Stimulated activated CD4-positive, alpha-beta T cell treated with anti-CD3 and anti-CD28 coated beads, Interleukin-1b, Interleukin-23, amount 100 ng/mL, for 48 hours (primary cell): ENCODE data around the gene RARRES1.

Source experiments
- DNase-seq: peaks from one replicate; pipeline ENCODE4 v3.0.0-alpha.2; 2020

RARRES1 gene

DNA sequence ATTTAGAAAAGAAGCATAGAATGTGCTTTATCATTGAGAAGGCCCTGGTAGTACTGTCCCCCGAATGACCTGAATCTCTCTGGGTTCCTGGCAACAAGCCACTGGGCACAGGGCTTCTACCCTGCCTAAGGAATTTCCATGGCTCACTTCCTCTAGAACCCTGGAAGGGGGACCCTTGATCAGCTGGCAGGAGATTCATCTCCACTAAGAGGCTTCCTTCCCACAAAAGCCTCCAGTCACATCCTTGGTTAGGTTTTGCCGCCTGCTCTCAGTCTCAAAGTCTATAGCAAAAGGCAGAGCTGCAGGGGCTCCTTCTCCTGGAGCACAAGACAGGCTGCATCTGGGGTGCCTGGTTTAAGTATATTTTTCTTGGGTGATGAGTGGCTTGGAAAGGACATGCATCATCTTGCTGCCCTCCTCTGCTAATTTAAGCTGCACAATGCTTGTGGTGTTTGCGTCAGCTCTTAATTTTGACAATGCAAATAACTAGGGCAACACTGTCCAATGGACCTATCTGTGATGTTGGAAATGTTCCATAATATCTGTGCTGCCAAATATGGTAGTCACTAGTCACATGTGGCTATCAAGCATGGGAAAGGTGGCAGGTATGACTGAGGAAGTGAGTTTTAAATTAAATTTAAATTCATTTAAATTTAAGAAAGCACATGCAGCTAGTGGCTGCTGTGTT, 33.4 kb upstream of the RARRES1 start:
- DNase-seq = no peak

DNA sequence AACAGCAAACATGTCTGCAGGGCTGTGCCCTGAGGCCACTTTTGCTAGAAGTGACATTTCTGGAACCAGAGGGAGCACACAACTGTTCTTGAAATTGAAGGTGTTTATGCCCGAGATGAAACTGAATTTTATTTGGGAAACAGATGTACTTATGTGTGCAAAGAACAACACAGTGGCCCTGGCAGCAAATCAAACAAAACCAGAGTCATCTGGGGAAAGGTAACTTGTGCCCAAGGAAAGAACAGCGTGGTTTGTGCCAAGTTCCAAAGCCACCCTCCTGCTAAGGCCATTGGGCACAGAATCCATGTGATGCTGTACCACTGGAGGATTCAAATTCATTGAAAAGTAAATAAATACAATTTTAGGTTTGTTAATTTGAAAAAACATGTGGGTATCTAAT, 31.2 kb upstream of the RARRES1 start:
- no peak for DNase-seq

DNA sequence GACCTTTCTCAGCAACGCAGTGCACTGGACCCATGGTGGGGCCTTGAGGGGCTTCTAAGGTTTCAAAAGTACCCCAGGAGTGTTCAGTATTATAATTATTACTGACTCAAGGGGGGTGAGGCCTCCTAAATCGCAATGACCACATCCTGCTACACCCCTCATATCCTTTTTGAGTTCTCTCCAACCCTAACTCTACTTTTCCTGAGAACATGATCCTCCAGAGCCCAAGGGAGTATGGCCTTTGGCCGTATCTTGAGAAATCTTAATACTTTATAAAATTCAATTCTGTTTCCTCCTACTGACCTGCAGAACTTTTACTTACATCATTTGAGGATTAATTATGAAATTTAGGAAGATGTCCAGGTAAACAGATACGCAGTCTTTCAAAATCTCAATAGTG, 30.4 kb upstream of the RARRES1 start:
- DNase-seq = no peak

DNA sequence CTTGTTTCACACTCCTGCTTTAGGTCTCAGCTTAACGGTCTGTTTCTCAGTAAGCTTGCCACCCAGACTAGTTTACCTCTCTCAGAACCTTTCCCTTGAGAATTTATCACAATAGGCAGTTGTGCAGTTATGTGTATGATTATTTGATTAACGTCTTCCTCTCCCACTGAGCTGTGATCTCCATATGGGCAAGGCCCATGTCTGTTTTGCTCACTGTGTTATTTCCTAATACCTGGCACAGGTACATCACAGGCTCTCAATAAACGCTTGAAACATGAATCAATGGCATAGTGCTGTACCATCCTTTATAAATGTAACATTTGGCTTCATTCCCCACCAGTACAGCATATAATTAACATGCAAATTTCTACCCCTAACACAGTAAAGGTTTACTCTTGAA, 29.1 kb upstream of the RARRES1 start:
- no peak for DNase-seq

DNA sequence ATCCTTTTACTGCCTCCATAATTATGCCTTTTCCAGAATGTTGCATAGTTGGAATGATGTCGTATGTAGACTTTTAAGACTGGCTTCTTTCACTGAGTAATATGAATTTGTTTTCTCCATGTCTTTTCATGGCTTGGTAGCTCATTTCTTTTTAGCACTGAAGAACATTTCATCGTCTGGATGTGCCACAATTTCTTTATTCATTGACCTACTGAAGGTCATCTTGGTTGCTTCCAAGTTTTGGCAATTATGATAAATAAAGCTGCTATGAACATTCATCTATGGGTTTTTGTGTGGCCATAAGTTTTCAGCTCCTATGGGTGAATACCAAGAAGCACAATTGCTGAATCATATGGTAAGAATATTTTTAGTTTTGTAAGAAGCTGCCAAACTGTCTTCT, 23.2 kb upstream of the RARRES1 start:
- no peak for DNase-seq

DNA sequence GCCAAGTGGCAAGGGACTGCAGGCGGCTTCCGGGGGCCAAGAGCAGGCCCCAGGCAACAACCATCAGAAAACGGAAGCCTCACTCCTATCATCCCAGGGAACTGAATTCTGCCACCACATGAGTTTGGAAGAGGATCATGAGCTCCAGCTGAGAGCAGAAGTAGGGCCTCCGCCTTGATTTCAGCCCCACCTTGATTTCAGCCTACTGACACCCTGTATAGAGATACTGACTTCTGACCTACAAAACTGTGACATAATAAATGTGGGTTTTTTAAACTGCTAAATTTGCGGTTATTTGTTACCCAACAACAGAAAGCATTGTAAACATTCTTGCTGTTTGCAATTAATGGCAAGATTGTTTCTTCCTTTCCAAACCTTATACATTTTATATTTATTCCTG, 21.6 kb upstream of the RARRES1 start:
- DNase-seq = no peak

DNA sequence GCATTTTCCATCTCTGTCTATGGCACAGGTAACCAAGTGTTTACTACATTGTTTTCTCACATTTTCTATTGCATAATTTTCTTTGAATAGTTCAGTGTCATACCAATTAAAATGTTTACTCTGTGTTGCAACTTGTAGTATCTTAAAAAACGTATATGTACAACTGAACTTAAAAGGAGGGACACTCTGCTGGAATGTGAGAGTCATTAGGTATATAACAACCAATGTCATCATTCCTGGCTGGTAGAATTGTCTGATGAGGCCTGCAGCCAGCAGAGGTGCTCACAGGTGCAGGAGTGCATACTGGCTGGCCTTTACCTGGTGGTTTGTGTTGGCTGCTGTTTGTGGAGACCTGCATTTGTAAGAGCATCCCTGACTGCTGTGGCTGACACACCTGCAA, 19.1 kb upstream of the RARRES1 start:
- DNase-seq = no peak

DNA sequence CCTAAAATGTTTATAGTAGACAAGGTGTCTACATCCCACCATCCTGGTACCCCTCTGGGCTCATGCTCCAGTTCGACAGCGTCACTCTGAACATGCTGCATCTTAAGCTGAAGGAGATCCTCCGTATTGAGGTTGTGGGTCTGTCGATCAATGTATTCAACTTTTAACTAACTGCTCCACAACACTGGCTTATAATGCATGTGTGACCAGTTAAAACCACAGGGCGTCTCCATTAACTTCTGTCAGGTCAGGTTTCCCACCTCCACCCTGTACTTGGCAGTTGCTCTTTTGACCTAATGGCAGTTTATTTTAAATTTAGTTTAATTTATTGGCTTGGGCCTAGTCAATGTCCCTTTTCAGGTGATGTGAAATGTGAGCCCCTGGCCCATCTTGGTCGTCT, 17.8 kb upstream of the RARRES1 start:
- DNase-seq = no peak

DNA sequence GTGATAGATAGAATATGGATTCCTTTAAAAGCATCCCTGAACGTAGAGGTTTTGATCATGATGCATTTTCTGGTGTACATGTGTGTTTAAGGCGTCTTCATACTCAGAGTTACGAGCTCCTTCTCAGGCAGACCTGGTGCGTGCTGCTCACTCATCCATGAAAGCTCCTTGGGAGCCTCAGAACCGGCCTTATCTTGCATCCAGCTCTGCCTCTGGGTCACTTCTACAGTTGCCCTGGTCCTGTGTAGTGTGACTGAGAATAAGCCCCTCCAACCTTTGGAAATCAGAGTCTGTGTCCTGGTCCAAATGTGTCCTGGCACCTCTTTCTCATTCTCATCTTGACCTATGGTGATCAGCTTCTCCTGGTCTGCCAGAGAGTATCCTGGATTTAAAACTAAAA, 17.3 kb upstream of the RARRES1 start:
- no peak for DNase-seq

DNA sequence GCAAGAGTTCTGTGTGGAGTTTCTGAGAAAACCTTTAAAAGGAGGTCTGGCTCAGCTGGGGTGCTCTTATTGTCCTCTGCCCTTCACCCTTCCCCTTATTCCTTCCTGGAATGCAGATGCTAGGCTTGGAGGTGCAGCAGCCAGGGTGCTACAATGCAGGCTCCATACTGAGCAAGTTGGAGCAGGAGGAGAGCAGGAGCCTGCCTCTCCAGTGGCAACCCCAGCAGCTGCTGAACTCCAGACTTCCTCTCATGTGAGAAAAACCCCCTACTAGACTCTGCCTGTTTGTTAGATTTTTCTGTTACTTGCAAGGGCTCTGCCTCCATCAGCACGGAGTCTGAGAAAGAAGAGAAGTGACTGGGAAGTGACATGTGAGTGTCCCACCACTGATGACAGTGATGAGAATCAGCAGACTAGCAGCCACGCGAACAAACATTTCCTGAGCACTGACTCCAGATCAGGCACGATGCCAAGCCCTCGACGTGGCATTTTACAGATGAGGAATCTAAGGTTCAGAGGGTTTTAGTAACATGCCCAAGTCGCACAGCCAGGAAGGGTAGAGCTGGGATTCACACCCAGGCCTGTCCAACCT, 16.1 kb upstream of the RARRES1 start:
- no peak for DNase-seq

DNA sequence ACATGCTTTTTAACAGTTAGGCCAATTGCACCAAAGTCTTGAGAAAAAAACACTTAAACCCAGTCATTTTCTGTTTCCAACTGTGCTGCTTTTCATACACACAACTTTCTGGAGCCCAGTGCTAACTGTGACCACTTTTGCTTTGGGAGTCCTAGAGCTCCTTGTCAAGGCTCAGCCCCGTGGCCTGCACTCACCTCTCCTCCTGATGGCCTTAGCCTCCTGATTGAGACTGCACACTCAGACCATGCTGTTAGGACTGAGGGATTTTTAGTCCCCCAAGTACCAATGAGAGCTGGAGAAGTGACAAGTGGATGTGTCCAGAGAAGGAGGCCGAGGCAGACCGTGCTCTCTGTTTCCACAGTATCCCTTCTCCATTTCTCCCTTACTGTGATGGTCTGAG, 15.2 kb upstream of the RARRES1 start:
- no peak for DNase-seq

DNA sequence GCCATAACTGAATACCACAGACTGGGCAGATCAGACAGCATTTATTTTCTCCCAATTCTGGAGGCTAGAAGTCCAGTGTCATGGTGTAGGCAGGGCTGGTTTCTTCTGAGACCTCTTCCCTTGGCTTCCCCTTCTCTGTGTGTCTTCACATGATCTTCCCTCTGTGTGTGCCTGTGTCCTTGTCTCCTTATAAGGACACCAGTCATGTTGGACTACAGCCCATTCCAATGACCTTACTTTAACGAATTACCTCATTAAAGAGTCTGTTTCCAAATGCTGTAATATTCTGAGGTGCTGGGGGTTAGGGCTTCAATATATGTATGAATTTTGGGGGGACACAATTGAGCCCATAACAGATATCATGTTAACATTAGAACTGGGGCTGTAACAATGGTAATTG, 13.3 kb upstream of the RARRES1 start:
- no peak for DNase-seq

DNA sequence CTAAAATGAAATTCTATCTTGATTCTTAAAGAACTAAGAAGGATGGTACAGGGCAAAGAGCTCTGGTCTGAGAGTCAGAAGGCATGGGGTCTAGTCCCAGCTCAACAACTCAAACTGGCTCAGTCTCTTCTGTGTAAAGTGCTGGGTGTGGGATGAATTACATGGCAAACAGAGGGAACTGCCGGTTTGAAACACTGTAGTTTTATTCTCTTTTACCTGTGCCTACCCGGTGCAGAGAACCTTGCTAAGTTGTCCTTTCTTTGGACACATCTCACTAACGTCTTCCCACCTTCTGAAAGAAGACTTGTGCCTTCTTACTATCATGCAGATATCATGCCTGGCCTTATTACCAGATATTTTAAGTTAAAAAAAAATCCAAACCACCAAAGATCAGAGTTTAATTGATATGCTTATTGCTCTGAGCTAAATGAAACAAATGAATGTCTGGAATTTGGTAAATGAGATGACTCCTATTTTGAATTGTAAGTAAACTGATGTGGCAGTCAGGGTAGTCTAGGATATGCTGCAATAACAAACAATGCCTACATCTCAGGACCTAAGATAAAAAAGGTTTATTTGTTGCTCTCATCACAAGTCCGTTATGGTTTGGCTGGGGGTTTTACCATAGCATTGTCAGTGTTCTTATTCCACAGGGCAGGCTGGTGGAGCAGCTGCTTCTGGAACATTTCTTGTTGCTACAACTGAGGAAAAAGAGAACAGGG, 12.5 kb upstream of the RARRES1 start:
- DNase-seq = no peak

DNA sequence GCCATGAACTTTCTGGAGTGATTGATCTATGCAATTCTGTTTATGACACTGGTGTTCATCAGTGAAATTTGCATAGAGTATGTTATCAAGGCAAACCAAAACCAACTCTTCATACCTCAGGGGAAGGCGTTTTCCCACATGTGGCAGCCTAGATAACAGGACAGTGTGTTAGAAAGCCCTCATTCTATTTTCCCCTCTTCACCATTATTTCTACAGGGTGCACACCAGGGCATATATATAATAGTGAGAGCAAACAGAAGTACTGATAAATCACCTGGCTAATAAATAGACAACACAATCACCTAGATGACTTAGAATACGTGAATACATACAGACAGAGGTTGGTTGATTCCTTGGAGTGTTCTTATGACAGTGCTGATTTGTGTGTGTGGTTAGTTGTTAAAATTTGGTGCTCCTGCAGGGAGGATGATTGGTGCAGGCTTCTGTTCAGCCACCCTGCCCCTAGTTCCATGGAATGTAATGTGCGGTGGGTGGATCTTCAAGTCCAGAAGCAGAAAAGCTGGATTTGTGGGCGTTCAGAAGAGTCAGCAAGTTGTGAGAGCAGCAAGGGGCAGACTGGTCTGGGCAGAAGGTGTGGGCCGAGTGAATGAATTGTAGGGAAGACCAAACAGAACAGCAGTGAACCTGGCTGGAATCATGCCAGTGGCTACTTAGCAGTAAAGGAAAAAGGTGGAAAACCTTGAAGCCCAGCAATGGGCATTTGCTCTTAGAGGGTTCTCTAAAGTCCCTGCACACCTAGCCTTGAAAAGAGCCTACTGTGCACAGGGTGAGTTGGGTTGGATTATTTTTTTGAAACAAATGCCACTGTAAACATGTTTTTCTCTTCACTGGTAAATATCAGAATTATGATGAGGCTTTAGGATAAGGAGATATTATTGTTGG, 11.7 kb upstream of the RARRES1 start:
- DNase-seq = no peak

DNA sequence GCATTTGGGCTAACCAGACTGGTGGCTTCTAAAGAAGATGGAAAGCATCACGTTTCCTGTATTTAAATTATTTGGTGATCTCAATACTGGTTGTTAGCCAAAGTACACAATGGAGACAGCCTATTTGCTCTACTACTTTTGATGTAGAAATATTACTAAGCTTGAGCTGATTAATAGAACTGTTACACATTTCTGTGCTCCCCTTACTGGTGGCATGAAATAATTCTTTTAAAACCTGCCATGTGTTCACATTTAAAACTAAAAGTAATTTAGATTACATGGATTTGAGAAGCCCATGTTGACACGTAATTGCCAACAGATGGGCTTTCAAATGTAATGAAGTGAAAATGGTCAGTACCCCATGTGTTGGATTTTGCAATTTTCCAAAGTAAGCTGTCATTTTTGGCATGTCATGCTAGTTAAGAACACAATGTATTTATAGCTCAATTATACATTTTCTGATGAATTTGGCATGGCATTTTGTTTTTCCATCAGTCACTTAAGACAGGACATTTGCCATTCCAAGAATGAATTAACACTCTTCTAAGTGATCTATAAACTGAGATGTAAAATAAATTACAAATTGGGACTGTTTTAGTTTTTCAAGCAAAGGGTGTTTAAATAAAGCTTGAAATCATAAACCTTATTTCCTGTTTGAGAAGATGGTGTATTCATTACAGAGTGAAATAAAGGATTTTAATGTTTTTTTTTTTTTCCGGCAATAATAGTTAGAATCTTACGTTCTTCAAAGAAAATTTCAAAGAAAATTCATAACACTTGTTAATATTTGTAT, 10.8 kb upstream of the RARRES1 start:
- DNase-seq = no peak

DNA sequence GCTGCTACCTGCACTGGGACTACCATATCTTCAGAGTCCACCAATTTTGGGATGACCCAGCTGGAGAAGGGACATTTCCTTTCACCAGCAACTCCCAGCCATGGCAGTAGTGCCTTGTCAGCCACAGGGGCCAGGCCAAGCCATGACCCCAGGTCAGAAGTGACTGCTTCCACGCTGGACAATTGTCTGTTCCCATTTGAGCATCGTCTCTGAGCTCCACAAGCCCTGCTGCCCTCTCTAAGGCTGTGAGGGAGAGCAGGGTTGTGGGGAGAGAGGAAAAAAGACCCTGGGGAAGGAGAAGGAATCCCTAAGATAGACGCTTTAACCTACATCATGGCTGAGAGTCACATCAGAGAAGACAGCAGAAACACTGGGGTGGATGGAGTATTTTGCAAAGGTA, 7.4 kb upstream of the RARRES1 start:
- DNase-seq = no peak

DNA sequence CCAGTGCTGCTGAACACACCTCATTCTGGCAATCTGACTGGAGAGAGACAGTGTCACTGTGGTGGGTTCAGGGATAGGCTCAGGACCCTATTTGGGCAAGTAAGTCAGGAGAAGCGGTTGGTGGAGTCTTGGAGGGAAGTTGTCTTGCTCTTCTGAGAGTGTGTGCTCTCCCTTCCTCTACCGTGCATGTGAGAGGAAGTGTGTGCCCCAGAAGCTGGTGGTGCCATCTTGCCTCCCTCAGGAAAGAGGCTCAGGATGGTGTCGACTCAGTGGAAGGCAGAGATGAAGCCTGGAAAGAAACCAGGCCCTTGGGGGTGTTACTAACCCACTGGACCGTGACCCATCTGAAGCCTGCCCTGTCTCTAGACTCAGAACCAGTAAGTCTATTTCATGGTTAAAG, 6.8 kb upstream of the RARRES1 start:
- DNase-seq = no peak

DNA sequence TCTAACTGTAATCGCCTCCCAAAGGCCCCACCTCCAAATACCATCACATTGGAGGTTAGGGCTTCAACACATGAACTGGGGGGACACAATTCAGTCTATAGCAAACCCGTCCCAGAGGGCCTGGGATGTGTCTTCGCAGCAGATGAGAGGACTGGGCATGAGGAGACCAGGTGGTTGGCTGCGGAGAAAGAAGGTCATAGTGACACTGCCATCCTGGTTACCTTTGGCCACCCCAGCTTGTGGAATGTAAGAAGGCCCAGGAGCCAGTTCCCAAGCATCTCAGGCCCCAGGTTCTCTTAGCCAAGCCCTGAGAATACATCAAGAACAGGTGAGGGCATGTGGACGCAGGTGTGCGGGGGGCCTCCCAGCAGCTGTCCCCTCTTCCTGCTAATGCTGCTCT, 6.4 kb upstream of the RARRES1 start:
- no peak for DNase-seq

DNA sequence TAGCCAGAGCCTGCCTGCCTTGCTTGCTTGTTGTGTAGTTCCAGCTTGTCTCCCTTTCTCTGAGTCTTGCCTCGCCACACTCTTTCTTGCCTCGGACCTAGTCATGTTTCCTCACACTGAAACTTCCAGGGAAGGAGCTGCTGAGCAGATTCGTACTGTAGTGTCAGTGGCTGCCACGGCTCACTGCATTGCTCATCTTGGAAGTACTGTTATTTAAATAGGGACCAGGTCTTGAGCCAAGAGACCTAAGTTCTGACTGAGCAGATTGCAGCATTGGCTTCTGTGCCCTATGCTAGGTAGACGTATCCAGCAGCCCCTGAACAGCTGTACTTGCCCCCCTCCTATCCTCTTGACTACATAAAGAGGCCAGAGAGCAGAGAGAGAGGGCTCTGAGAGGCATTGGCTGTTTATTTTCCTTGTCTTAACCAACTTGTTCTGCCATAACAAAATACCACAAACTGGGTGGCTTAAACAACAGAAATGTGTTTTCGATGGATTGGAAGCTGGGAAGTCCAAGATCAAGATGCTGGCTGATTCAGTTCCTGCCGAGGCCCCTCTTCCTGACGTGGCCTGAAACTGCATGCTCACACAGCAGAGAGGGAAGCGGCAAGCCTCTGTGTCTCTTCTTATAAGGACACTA, 5.8 kb upstream of the RARRES1 start:
- no peak for DNase-seq

DNA sequence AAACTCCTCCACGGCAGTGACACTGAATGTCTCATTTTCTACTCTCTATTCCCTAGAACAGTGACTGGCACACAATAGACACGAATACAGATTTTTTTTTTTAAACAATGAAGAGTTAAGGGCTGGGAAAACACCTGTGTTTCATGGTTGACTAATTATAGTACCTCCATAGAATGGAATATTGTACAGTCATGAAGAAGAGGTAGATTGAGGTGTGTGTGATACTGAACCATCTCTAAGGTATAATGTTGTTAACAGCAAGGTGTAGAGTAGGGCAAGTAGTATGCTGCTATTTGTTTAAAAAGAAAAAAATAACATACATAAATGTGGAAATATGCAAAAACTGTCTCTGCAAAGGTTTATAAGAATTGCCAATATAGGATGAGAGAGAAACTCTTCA, 5.2 kb upstream of the RARRES1 start:
- DNase-seq = no peak

DNA sequence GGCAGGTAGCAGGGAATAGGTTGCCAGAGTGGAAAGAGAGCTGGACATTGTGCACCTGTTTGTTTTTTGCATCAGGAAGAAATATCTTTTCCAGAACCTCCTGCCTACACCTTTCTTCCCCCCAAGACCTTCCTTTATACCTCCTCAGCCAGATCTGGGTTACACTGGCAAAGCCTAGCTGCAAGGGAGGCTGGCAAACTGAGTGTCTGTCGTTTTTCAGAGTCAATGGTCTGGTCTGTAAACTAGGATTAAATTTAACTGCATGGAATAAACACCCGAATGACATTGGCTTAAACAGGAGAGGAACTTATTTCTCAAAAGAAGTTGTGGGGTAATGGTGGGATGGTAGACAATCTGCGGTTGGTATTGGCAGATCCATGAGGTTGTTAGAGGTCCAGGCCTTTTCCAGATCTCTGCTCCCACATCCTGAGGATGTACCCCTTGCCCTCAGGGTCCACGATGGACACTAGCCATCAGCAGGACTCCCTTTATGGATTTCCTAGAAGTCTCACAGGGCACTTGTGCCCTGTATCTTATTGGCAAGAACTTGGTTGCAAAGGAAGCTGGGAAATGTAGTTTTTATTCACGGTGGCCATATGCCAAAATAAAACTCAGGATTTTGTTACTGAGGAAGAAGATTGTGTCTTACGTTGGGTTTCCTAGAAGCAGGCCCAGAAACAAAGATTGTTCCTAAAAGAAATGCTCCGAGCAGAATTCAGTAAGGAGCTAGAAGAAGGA, 3.2 kb upstream of the RARRES1 start:
- no peak for DNase-seq
